ENCODE results near the gene PELO. TPM values are rescaled to one million over a fixed set of nuclear protein-coding genes. Genes with fewer than 3 reads are reported as not detected.
"Not testable (repeated sequence)": the region's sequence is repeated elsewhere in the genome, so short reads cannot be mapped to it uniquely, and the experiment has no call there.

PELO gene
- total and polyA plus RNA-seq, 2 experiments from 2014 or later = 14.5 to 15.3 TPM

DNA sequence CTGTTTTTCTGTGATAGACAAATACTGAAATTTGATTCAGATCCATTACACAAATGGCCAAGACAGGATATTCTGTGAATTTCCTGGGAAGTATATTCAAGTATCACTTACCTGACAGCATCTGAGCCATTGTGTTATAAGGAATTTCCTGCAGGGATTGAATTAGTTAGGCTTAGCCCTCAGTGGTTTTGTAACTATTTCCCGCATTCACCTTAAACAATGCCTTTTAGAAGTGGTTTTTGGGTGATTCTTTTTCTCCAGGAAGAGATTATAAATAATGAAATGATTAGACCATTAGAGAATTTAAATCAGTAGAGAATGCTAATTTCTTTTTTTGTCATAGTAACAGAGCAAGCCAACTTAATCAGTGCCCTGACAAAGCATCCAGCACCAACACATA lies 30.6 kb downstream of the PELO start:
- Histone ChIP-seq H3K27ac (no peak overlapping the region), H3K4me3 (no peak overlapping the region), H3K9me3 (ENCODE audit: low read depth) (no peaks in the 10 kb centered on the region), H3K27me3 (no peaks in the 10 kb centered on the region), H3K36me3 (no peaks in the 10 kb centered on the region), H3K4me1 (ENCODE audit: low read depth) (no peaks in the 10 kb centered on the region)
- DNase-seq (ENCODE audit: low read depth in 1 of 2, low spot score in 1 of 2) = no peak
- TF ChIP-seq, protein P1, sequence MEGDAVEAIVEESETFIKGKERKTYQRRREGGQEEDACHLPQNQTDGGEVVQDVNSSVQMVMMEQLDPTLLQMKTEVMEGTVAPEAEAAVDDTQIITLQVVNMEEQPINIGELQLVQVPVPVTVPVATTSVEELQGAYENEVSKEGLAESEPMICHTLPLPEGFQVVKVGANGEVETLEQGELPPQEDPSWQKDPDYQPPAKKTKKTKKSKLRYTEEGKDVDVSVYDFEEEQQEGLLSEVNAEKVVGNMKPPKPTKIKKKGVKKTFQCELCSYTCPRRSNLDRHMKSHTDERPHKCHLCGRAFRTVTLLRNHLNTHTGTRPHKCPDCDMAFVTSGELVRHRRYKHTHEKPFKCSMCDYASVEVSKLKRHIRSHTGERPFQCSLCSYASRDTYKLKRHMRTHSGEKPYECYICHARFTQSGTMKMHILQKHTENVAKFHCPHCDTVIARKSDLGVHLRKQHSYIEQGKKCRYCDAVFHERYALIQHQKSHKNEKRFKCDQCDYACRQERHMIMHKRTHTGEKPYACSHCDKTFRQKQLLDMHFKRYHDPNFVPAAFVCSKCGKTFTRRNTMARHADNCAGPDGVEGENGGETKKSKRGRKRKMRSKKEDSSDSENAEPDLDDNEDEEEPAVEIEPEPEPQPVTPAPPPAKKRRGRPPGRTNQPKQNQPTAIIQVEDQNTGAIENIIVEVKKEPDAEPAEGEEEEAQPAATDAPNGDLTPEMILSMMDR (IDR thresholded peaks at IDR 0.05; ENCODE audit: low read depth, low read length) = no peak

DNA sequence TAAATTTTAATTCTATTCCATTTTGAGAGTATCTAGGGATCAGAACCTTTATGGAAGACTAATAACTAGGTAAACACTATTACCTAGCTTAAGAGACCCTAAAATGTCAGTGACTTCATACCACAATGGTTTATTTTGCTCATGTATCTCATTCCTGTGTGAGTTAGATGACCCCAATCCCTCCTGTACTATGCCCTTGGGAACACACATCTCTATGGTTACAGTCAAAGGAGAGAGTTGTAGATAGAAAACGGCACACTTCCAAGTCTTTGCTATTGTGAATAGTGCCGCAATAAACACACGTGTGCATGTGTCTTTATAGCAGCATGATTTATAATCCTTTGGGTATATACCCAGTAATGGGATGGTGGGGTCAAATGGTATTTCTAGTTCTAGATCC lies 31.1 kb downstream of the PELO start:
- H3K4me3 ChIP-seq = not testable (repeated sequence)

DNA sequence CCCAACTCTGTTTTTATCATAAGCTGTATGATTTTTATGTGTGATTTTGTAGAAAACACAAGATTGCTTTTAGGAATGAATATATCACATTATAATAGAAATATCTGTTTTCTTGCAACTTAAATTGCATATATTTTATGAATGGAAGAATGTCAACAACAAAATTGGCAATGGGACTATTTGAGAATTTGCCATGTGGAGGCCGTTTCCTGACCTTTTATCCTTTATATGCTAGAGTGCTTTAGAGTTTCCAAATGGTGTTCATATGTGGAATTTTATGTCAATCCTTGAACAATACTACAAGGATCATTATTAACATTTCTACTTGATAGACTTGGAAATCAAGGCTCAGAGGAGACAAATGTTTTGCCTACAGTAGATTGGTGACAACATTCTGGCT lies 34.2 kb downstream of the PELO start:
- TF ChIP-seq, protein P1 (IDR thresholded peaks at IDR 0.05; ENCODE audit: low read depth, low read length) = no peak
- Histone ChIP-seq H3K27me3 (no peaks in the 10 kb centered on the region), H3K4me3 (no peak overlapping the region), H3K9me3 (ENCODE audit: low read depth) (no peaks in the 10 kb centered on the region), H3K36me3 (no peaks in the 10 kb centered on the region), H3K4me1 (ENCODE audit: low read depth) (no peaks in the 10 kb centered on the region), H3K27ac (no peak overlapping the region)
- no peak for DNase-seq (ENCODE audit: low read depth in 1 of 2, low spot score in 1 of 2)

More for the DNA sequence above, 31.1 kb downstream of the PELO start:
- not testable (repeated sequence) for H3K27me3 ChIP-seq; H3K27ac ChIP-seq; H3K36me3 ChIP-seq; DNase-seq (ENCODE audit: low read depth in 1 of 2, low spot score in 1 of 2); H3K4me1 ChIP-seq (ENCODE audit: low read depth); H3K9me3 ChIP-seq (ENCODE audit: low read depth)

- DNase-seq (ENCODE audit: low read depth in 1 of 2, low spot score in 1 of 2) = peak in 1 of 2 donors; percentile 53
- no peak overlapping the region for H3K27ac ChIP-seq
Observed at GRCh38 chr5:52822437-52822836, 34.7 kb downstream of the PELO start.

DNA sequence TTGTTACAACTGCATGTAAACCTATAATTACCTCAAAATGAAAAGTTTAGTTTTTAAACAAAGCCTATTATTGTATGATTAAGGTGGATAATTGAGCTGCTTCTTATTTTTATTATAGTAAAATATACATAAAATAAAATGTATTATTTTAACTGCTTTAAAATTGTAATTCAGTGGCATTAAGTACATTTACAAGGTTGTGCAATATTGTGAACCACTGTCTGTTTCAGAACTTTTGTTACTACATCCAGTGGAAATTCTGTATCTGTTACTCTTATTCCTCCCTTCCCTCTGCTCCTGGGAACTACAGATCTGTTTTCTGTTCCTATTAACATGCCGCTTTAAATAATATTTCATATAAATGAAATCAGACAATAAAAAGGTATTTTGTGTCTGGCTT lies 37.1 kb downstream of the PELO start:
- Histone ChIP-seq H3K27me3 (no peaks in the 10 kb centered on the region), H3K4me3 (no peak overlapping the region), H3K27ac (no peak overlapping the region), H3K36me3 (no peaks in the 10 kb centered on the region), H3K4me1 (ENCODE audit: low read depth) (no peaks in the 10 kb centered on the region), H3K9me3 (ENCODE audit: low read depth) (peaks cover 5% of the 10 kb centered on the region)
- TF ChIP-seq, protein P1 (IDR thresholded peaks at IDR 0.05; ENCODE audit: low read depth, low read length) = no peak
- DNase-seq (ENCODE audit: low read depth in 1 of 2, low spot score in 1 of 2) = no peak

More at GRCh38 chr5:52822437-52822836, 34.7 kb downstream of the PELO start:
- no peaks in the 10 kb centered on the region for H3K4me1 ChIP-seq (ENCODE audit: low read depth)
- H3K27me3 ChIP-seq = no peaks in the 10 kb centered on the region
- TF ChIP-seq, protein P1 (IDR thresholded peaks at IDR 0.05; ENCODE audit: low read depth, low read length) = no peak
- no peaks in the 10 kb centered on the region for H3K36me3 ChIP-seq
- H3K9me3 ChIP-seq (ENCODE audit: low read depth) = no peaks in the 10 kb centered on the region
- H3K4me3 ChIP-seq = no peak overlapping the region

GRCh38 chr5:52825826-52826225 lies 38.1 kb downstream of the PELO start:
- peaks cover 5% of the 10 kb centered on the region for H3K9me3 ChIP-seq (ENCODE audit: low read depth)
- TF ChIP-seq, protein P1 (IDR thresholded peaks at IDR 0.05; ENCODE audit: low read depth, low read length) = no peak
- no peak for DNase-seq (ENCODE audit: low read depth in 1 of 2, low spot score in 1 of 2)
- H3K27ac ChIP-seq = no peak overlapping the region
- no peaks in the 10 kb centered on the region for H3K36me3 ChIP-seq
- no peak overlapping the region for H3K4me3 ChIP-seq
- H3K27me3 ChIP-seq = no peaks in the 10 kb centered on the region
- H3K4me1 ChIP-seq (ENCODE audit: low read depth) = no peaks in the 10 kb centered on the region

All from cardiac muscle cell (in vitro differentiated cells and primary cell).